ENCODE results near the gene FXYD2. TPM values are rescaled to one million over a fixed set of nuclear protein-coding genes. Genes with fewer than 3 reads are reported as not detected.
A peak's percentile ranks its signal among the peaks of the same experiment; 100 is the strongest.

Gene FXYD2
- total RNA-seq, 3 donors from 2014 or later = 1.2 to 9.1 (median 1.5) TPM

DNA sequence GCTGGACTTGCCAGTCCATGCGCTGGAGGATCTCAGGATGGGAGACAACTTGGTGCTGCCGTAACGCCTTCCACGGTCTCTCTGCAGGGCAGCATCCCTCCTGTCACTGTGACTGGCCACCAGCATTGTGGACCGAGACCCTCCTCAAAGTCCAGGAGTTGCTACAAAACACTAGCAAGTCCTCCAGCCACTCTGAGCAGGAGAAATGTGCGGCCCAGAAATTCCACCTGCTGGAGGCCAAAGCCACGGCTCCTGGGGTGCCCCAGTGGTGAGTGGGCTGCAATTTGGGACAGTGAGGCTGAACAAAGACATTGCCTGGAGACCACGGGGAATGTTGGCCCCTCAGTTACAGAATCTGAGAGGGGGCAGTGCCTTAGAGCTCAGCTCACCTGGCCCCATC is 20.6 kb downstream of the FXYD2 start:
- DNase-seq (no peak), ATAC-seq (no peak)
- intact Hi-C loops (cut with DNase I, micrococcal nuclease) = no loop called here
- Histone ChIP-seq H3K4me1 (ENCODE audit: low read depth) (peaks cover 19% of the 10 kb centered on the region), H3K9me3 (no peaks in the 10 kb centered on the region), H3K4me3 (no peak overlapping the region), H3K36me3 (ENCODE audit: low read depth) (no peaks in the 10 kb centered on the region)
- no peak for TF ChIP-seq CTCF (IDR thresholded peaks at IDR 0.05)

- ATAC-seq (peak; percentile 77), DNase-seq (peak in 1 of 3 donors; percentile 26)
- H3K4me3 ChIP-seq = no peak overlapping the region
- no peaks in the 10 kb centered on the region for H3K9me3 ChIP-seq
- no peak for TF ChIP-seq CTCF (IDR thresholded peaks at IDR 0.05)
- no peaks in the 10 kb centered on the region for H3K36me3 ChIP-seq (ENCODE audit: low read depth)
- intact Hi-C loops (cut with DNase I, micrococcal nuclease) = no loop called here
- peaks cover 18% of the 10 kb centered on the region for H3K4me1 ChIP-seq (ENCODE audit: low read depth)
These were observed 24.9 kb downstream of the FXYD2 start for GRCh38 chr11:117799634-117800033.

DNA sequence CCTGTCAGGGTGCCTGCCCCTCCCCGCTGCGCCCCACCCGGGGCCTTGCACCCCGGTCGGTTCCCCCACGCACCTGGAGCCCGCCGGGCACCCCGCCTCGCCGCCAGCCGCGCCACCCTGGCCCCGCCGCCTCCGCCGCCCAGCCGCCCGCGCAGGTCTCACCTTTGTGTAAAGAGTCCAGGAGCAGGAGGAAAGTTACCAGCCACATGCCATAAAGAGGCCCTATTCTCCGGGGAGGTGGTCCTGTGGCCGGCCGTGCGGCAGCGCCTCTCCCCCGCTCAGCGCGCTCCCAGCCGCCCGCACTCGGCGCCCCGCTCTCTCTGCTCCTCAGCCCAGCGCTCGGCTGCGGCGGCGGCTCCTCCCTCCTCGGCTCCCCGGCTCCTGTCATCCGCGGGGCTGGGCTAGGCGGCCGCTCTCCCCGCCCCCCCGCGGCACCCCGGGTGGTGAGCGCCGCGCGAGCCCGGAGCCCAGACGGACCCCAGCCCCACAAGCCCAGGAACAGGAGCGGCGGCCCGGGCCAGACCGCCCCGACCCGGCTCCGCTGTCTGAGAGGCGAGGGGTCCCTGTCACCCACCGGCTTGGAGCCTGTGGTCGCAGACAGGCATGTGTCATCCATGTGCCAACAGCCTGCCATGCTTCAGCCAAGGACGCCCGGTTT is 27.5 kb downstream of the FXYD2 start, which contains the start of gene DSCAML1:
TSS of gene DSCAML1 (minus strand) at position 345 of the 658 bp plus-strand sequence. CDS start at position 208, 137 bp downstream.
- Histone ChIP-seq H3K4me3 (no peak within 1 kb of the TSS), H3K9me3 (no peaks in the 10 kb centered on the region), H3K4me1 (ENCODE audit: low read depth) (peaks cover 18% of the 10 kb centered on the region), H3K36me3 (ENCODE audit: low read depth) (no peaks in the 10 kb centered on the region)
- ATAC-seq = peak; percentile 75
- TF ChIP-seq CTCF (IDR thresholded peaks at IDR 0.05) = no peak
- DNase-seq = peak in 2 of 3 donors; percentile 41 to 63
- intact Hi-C loops (cut with DNase I, micrococcal nuclease) = no loop called here

DNA sequence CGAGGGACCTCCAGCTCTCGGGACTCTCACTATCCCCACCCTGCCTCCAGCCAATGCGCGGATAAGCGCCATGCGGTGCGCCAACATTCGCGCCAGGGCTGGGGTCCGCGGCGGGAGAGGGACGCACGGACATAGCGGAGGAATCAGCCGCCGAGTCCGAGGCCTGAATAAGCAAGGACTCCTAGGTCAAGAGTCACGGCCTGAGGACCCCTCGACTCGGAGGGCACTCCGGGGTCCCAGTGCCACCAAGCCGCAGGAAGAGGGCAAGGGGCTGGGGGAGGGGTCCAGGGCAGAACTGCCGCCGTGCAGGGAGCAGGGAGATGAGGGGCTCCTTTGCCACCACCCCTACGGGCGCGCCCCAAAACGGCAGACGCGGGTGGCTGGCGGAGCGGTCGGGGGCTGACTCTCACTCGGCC is 28.1 kb downstream of the FXYD2 start:
- intact Hi-C loops (cut with DNase I, micrococcal nuclease) = no loop called here
- H3K4me1 ChIP-seq (ENCODE audit: low read depth) = peaks cover 18% of the 10 kb centered on the region
- no peak overlapping the region for H3K4me3 ChIP-seq
- TF ChIP-seq CTCF (IDR thresholded peaks at IDR 0.05) = no peak
- ATAC-seq = no peak
- DNase-seq = no peak
- H3K9me3 ChIP-seq = no peaks in the 10 kb centered on the region
- H3K36me3 ChIP-seq (ENCODE audit: low read depth) = no peaks in the 10 kb centered on the region

DNA sequence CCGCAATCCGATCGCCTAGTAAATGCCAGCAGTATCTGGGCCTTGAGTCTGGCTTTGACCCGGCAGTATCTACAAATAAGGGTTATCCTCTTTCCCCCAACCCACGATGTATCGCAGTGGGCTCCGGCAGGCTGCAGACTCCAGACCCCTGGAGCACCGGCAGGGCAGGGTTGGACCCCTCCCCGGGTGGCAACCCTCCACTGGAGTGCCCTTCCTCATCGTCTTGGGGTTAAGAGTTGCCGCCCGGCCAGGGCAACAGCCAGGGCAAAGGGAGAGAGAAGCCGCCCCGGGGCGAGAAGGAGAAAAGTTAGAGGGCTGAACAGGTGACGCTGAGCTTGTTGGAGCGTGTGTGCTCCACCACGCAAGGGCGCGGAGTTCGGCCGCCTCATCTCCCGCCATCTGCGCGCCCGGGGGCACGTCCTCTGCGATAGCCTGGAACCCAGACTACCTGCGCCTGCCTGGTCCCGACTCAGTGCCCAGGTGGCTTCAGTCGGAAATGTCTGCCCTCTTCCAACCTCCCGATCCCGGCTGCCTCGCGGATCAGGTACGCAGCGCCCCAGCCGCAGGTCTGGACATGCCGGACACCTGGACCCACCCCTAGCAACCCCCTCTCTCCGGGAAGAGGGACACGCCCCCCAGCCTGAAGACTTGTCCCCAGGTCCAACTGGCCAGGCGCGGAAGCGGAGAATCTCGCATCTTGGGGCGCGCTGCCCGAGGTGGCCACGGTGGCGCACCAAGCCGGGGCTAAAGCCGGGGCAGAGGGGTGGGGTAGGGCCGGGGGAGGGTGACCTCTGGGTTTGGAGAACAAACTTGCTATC is 28.7 kb downstream of the FXYD2 start:
- no peaks in the 10 kb centered on the region for H3K36me3 ChIP-seq (ENCODE audit: low read depth)
- no peak for TF ChIP-seq CTCF (IDR thresholded peaks at IDR 0.05)
- H3K4me3 ChIP-seq = no peak overlapping the region
- ATAC-seq (peak; percentile 34), DNase-seq (peak in 2 of 3 donors; percentile 45 to 59)
- no peaks in the 10 kb centered on the region for H3K9me3 ChIP-seq
- intact Hi-C loops (cut with DNase I, micrococcal nuclease) = no loop called here
- H3K4me1 ChIP-seq (ENCODE audit: low read depth) = peaks cover 18% of the 10 kb centered on the region

All from mucosa of descending colon (tissue), 3 donors.